HG03565 (cell line): ENCODE measurements around the gene SYT15B.
A peak's percentile ranks its signal among the peaks of the same experiment; 100 is the strongest.
"Not testable (repeated sequence)": the region's sequence is repeated elsewhere in the genome, so short reads cannot be mapped to it uniquely, and the experiment has no call there.

Experiments
- ATAC-seq: cut with Tn5 transposase; IDR thresholded peaks from one replicate; pipeline ENCODE4 v1.9.1; 2021; ENCODE audit warnings: mild to moderate bottlenecking, moderate library complexity; ENCODE audit not compliant: unreplicated experiment

SYT15B gene

GRCh38 chr10:47763554-47764175 is at the start of gene SYT15B:
SYT15B (minus strand) TSS chr10:47763592; CDS start chr10:47762640, 952 bp downstream.
- not testable (repeated sequence) for ATAC-seq

DNA sequence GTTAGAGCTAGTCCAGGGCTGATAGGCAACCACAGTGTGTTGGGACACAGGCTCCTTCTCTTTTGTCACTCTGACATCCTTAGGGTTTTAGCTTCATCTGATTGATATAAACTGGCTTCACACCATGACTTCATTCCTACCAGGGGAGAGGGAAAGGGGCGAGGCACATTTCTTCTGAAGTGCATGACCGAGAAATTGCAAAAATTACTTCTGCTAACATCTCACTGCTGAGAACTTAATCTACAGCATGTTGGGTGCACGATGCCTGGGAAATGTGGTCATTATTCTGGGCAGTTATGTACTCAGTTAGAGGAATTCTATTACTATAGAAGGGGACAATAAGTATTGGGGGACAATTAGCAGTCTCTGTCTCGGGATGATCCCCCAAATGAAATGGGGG is 16.2 kb upstream of the SYT15B start:
- not testable (repeated sequence) for ATAC-seq

- not testable (repeated sequence) for ATAC-seq
Observed at GRCh38 chr10:47775361-47776231, 12.2 kb upstream of the SYT15B start.

DNA sequence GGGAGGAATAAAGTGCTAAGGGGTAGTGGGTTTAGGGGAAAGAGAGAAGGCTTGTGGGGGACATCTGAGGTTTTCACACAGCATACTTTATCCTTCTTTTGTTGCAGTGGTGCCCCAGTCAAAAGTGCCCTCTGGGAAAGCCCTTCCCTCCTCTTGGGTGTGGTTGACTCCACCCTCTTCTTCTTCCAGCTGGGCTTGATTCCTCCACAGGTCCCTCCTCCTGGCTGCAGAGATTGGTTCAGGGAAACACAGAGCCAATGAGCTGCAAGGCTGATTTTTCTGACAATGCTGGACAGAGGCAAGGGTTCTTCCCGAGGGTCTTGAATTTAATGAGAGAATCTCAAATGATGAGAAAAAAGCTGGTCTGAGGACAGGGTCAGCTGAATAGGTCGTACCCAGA is 7.4 kb upstream of the SYT15B start:
- ATAC-seq = not testable (repeated sequence)

DNA sequence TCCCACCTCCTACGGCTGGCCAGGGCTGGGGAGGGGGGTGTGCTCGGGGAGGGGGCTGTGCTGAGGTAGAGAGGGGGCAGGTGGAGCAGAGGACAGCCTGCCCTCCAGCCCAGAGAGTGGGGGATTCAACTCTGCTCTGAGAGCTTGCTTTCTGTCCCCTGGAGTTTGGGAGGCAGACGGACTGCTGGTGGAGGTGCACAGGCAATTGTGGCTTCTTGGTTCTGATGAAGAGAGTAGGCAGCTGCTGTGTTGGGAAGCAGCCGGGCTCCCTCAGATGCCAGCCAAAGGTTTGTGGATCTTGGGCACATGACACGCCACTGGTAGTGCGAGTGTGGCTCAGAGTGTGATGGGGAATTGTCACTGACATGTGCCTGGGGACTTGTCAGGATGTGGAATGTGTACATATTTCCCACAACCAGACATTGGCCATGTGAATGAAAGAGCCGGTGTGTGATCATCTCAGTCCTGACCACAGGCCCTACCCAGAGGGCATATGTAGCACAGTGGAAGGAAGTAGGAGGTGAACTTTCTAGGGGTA is 5.3 kb upstream of the SYT15B start:
- ATAC-seq = not testable (repeated sequence)

DNA sequence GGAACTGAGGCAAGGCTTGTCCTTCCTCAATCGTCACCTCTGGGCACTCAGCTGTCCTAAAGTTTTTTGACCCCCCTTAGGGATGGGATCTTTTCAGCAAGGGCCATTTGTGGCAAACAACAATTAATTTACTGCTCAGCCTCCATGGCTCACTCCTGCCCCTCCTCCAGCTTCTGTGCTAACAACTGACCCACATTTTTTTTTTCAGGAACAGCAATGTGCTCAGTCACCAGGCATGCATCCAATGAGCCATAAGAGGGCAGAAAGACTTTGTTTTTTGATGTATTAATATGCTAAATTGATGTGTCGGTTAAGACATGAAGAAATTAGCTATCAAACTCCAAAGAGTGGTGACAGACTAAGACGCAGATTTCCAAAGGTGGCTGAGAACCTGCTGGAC is 4.7 kb upstream of the SYT15B start:
- not testable (repeated sequence) for ATAC-seq

DNA sequence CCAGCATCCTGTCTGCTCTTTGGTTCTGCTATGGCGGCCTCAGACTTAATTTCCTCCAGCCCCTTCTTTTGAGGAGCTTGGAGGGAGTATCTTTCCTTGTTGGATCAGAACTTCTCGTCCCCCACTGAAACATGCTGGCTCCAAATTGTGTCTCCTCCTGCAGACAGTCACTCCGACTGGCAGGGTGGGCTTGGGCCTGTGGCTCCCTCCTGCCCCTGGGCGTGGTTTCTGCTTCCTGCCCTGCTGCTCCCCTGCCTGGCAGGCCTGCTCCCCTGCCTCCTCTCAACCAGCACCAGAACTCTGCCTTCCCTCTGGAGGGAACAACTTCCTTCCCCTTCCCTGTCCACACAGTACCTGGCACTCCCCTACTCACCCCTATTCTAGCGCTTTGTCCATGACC is 3.8 kb upstream of the SYT15B start:
- not testable (repeated sequence) for ATAC-seq

DNA sequence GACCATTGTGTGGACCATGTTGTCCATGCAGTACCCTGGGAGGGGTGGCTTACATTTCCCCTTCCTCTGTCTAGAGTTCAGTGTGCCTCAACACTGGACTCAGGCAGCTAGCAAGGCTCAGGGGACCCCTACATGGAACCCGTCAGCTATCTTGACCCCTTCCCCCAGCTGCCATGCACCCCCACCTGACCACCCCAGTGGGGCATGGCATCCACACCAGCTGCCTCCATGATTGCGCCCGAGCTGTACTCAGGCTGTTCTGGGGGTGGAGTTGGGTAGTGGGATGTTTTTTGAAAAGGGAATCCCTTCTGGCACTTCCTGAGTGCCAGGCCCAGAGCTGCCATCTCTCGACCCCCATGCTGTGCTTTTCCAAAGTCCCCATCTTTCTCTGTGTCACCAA is 1.8 kb upstream of the SYT15B start:
- not testable (repeated sequence) for ATAC-seq

DNA sequence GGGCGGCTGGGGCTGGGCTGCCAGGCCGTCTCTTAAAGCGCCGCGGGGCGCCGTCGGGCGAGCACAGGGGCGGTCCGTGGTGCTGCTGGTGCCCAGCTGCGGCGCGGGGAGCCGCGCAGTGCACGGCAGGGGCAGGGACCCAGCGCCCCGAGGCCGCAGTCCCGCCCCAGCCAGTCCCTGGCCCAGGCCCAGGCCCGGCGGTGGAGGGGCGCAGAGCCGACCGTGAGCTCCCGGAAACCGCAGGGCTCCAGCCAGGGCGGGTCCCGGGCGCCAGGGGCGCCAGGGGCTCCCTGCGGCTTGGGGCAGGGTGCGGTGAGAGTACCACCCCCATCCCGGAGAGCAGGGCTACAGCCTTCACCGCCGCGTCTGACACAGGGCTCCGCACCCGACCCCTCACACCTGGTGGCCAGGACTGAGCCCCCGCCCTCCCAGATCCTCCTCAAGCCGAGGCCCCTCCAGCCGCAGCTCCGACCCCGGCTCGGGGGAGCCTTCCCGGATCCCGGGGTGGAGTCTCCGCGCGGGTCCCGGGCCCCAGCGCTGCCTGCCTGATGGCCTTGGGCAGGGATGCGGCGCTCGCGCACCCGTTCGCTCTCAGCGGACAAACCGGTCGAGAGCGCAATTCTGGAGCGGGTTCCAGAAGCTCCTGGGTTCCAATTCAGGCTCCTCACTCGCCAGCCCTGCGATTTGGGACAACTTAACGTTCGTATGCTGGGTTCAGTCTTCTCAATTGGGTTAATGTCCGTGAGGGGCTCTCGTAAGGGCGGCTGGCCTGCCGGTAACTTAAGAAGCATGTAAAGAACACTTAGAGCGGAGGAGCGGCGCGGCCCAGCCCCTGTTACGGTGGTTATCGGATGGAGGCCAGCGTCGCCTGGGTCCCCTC is 478 bp downstream of the SYT15B start:
- not testable (repeated sequence) for ATAC-seq

- not testable (repeated sequence) for ATAC-seq
Observed at GRCh38 chr10:47758855-47759254, 4.5 kb downstream of the SYT15B start.

DNA sequence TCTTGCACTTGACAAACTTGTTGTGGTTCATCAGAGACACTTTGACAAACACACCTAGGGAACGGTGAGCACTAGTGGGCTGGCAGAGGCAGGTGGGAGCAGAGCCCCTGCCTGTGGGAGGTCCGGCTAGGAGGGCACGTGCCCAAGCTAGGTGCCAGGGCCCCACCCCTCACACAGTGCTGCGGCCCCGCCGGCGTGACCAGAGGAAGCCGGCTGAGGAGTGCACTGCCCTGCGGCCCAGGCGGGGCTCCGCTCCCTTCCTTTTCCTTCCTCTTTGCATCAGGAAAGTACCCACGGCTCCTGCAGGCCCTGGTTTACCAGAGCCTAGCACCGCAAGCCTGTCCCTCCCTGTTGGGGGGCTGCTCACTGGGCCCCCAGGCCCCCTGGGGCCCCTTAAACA is 7.2 kb downstream of the SYT15B start:
- ATAC-seq = not testable (repeated sequence)

DNA sequence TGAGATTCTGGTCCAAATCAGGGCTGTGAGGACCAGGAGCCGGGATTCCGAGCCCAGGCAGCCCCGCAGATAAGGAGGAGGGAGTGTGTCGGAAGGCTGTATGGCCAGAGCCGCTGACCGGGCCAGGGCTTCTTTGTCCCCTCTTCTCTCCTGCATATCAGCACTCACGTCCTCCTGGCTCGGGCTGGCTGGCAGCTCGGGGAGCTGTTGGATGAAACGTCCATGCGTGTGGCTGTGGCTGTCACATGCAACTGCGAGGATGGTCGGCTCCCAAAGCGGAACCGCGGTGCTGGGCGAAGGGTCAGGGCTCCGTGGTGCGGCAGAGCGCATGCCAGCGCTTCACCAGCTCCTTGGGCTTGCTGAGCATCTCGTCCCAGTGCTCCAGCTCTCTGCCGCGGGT is 9.5 kb downstream of the SYT15B start:
- not testable (repeated sequence) for ATAC-seq

DNA sequence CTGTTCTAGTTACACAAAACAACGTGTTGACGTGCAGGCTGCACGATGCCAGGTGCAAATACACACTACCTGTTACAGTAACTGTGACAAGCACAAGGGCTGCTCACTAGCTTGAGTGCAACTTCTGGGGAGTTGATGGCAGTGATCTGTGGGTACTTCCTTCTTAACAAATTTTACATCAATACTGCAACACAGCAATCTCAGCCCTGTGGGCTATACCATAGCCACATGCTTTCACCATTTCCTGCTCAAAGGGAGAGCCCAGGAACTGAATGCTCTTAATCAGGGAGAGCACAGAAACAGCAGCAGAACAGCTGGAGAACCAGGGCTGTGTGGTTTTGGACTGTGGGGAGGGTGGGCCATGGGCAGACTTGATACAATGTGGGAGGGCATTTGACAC is 10.2 kb downstream of the SYT15B start:
- ATAC-seq = not testable (repeated sequence)

DNA sequence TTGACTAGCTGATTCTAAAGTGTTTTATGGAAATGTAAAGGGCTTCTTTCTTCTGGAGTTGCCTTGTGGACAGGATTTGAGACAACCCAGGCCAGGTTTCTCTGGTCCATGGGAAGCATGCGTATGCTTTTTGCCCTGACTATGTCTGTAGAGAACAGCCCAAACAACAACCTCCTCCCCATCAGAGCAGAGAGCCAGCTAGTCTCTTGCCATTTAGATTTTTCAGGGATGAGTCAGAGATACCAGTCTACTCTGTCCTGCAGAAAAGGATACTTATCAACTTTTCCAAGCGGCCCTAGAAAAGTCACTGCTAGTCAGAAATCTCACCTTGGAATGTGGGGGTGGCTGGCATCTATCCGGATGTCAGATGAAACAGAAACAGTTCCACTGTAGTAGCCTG is 11.6 kb downstream of the SYT15B start:
- ATAC-seq = not testable (repeated sequence)

DNA sequence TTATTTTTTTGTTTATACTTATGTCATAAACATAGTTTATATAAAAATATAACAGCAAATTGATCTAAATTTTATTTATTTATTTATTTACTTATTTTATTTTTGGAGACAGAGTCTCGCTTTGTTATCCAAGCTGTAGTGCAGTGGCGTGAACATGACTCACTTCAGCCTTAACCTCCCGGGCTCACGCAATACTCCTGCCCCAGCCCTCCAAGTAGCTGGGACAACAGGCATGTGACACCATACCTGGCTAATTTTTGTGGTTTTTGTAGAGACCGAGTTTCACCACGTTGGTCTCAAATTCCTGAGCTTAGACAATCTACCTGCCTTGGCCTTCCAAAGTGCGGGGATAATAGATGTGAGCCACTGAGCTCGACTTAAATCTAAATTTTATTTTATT is 13.0 kb downstream of the SYT15B start:
- ATAC-seq = not testable (repeated sequence)

DNA sequence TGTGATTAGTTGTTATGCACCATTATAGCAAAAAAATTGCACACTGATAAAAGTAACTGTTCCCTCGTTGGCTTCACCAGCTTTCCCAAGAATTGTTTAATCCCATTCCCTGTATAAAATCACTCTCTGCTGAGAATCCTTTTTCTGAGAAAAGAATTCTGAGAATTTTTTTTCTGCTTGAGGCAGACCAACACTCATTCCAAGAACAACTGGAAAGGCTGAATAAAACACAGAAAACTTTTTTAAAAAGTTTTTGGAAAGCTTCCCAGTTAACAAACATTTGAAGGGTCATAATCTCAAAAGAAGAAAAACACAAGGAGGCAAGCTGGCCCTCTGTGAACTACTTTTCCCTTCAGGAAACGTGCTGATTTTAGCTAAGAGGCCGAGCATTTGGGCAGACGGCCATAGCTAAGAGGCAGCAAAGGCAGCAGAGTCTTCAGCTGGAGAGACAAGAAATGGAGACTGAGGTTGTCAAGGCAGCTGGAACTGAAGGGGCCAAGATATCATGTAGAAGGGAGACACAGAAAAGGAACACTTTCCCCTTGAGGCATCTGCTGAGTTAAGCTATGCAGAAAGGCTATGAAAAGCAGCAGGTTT is 16.5 kb downstream of the SYT15B start:
- ATAC-seq = not testable (repeated sequence)

DNA sequence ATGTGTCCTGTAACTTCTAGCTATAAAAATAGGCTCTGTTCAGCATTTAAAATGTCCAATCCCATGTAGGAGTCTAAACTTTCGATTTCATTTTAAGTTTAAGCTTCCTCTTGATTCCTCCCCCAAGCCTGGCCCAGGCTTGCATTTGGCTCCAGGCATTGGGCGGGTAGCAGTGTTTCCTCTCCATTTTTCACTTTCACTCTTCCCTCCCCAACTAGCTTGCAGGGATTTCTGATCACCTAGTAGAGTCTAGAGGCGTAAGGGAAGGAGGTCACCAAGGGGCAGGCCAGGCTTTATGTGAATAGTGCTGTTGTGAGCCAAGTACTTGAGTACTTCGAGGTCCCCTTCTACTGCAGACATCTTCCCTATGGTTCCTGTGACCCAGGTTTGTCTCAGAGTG is 18.5 kb downstream of the SYT15B start:
- not testable (repeated sequence) for ATAC-seq

GRCh38 chr10:47743611-47744550 is 19.5 kb downstream of the SYT15B start:
- peak; percentile 55 for ATAC-seq

DNA sequence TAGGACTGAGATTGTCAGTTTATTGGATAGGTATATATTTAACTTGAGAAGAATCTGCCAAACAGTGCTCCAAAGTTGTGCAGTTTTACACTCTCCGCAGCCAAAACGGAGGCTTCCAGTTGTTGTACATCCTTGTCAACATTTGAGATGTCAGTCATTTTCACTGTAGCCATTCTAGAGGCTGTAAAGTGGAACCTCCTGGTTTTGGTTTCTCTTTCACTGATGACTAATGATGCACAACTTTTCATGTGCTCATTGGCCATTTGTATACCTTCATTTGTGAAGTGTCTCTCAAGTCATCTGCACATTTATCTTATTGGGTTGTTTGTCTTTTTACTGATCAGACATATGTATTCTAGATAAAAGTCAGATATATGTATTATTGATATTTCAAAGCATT is 22.5 kb downstream of the SYT15B start:
- ATAC-seq = peak; percentile 57
